H9 (cell line): ENCODE data around the gene NCAM1. TPM values are rescaled to one million over a fixed set of nuclear protein-coding genes. Genes with fewer than 3 reads are reported as not detected.

Experiments
- DNase-seq: peaks from one replicate; pipeline ENCODE4 v3.0.0-alpha.2; 2017
- H2AFZ ChIP-seq: one replicate; pipeline ENCODE4 v1.6.1; 2013; ENCODE audit warnings: mild to moderate bottlenecking, low read length, control low read depth, moderate library complexity
- H2AK5ac ChIP-seq: 2 replicates; pipeline ENCODE4 v1.6.1; 2013; ENCODE audit warnings: low read length, control low read depth, mixed read lengths; ENCODE audit not compliant: insufficient read length
- H2BK120ac ChIP-seq: one replicate; pipeline ENCODE4 v1.6.1; 2013; ENCODE audit warnings: low read depth, mild to moderate bottlenecking, low read length, control low read depth, inconsistent platforms; ENCODE audit not compliant: poor library complexity, severe bottlenecking
- H2BK12ac ChIP-seq: 2 replicates; pipeline ENCODE4 v1.6.1; 2013; ENCODE audit warnings: low read length, control low read depth, mixed read lengths, low read depth; ENCODE audit not compliant: insufficient read length
- H2BK15ac ChIP-seq: 2 replicates; pipeline ENCODE4 v1.6.1; 2013; ENCODE audit warnings: low read depth, low read length, control low read depth
- H2BK20ac ChIP-seq: one replicate; pipeline ENCODE4 v1.6.1; 2013; ENCODE audit warnings: low read depth, mild to moderate bottlenecking, low read length, control low read depth, inconsistent platforms; ENCODE audit not compliant: poor library complexity, severe bottlenecking
- H2BK5ac ChIP-seq: 2 replicates; pipeline ENCODE4 v1.6.1; 2013; ENCODE audit warnings: low read length, control low read depth, mixed read lengths; ENCODE audit not compliant: insufficient read length
- H3K14ac ChIP-seq: 2 replicates; pipeline ENCODE4 v1.6.1; 2013; ENCODE audit warnings: low read length, control low read depth; ENCODE audit not compliant: insufficient read depth
- H3K18ac ChIP-seq: 2 replicates; pipeline ENCODE4 v1.6.1; 2013; ENCODE audit warnings: low read depth, mild to moderate bottlenecking, mixed read lengths, low read length, control low read depth; ENCODE audit not compliant: insufficient read length
- H3K23ac ChIP-seq: 2 replicates; pipeline ENCODE4 v1.6.1; 2013; ENCODE audit warnings: low read length, control low read depth, mixed read lengths, low read depth; ENCODE audit not compliant: insufficient read length
- H3K23me2 ChIP-seq: 2 replicates; pipeline ENCODE4 v1.6.1; 2013; ENCODE audit warnings: low read depth, mild to moderate bottlenecking, mixed read lengths, low read length, control low read depth; ENCODE audit not compliant: insufficient read length, poor library complexity, severe bottlenecking
- H3K27ac ChIP-seq: 2 replicates; pipeline ENCODE4 v1.5.1; 2013; ENCODE audit warnings: low read length, control low read depth, mixed read lengths, low read depth; ENCODE audit not compliant: insufficient read length
- H3K27me3 ChIP-seq: 2 replicates; pipeline ENCODE4 v1.6.1; 2013; ENCODE audit warnings: low read length, control low read depth, inconsistent platforms; ENCODE audit not compliant: insufficient read depth
- H3K4ac ChIP-seq: 2 replicates; pipeline ENCODE4 v1.6.1; 2013; ENCODE audit warnings: low read depth, mild to moderate bottlenecking, control low read depth, inconsistent platforms, low read length, moderate library complexity
- H3K4me1 ChIP-seq: 2 replicates; pipeline ENCODE4 v1.6.1; 2013; ENCODE audit warnings: low read length, control low read depth, inconsistent platforms; ENCODE audit not compliant: insufficient read depth
- H3K4me2 ChIP-seq: 2 replicates; pipeline ENCODE4 v1.6.1; 2013; ENCODE audit warnings: low read length, control low read depth, mixed read lengths; ENCODE audit not compliant: insufficient read length, insufficient read depth
- H3K56ac ChIP-seq: 2 replicates; pipeline ENCODE4 v1.6.1; 2013; ENCODE audit warnings: low read depth, mild to moderate bottlenecking, mixed read lengths, low read length, control low read depth; ENCODE audit not compliant: insufficient read length
- H3K79me1 ChIP-seq: 2 replicates; pipeline ENCODE4 v1.6.1; 2013; ENCODE audit warnings: low read depth, mild to moderate bottlenecking, moderate library complexity, low read length, control low read depth, inconsistent platforms; ENCODE audit not compliant: insufficient read depth, poor library complexity, severe bottlenecking
- H3K79me2 ChIP-seq: 2 replicates; pipeline ENCODE4 v1.6.1; 2013; ENCODE audit warnings: low read length, control low read depth, inconsistent platforms; ENCODE audit not compliant: insufficient read depth
- H3K9ac ChIP-seq: 2 replicates; pipeline ENCODE4 v1.6.1; 2013; ENCODE audit warnings: low read length, control low read depth, mixed read lengths; ENCODE audit not compliant: insufficient read length; ENCODE audit errors: extremely low read depth
- H3K9me3 ChIP-seq: one replicate; pipeline ENCODE4 v1.6.1; 2013; ENCODE audit warnings: low read depth, low read length, inconsistent platforms; ENCODE audit not compliant: control insufficient read depth
- H3T11ph ChIP-seq: one replicate; pipeline ENCODE4 v1.6.1; 2013; ENCODE audit warnings: mild to moderate bottlenecking, low read length, control low read depth, inconsistent platforms
- H4K20me1 ChIP-seq: one replicate; pipeline ENCODE4 v1.6.1; 2013; ENCODE audit not compliant: control insufficient read depth, insufficient read length, insufficient read depth
- H4K5ac ChIP-seq: 2 replicates; pipeline ENCODE4 v1.6.1; 2013; ENCODE audit warnings: low read depth, mild to moderate bottlenecking, mixed read lengths, low read length, control low read depth; ENCODE audit not compliant: insufficient read length
- H4K8ac ChIP-seq: replicated peaks from 2 replicates; pipeline ENCODE4 v1.6.1; 2013; ENCODE audit warnings: low read length, control low read depth, mixed read lengths, low read depth; ENCODE audit not compliant: insufficient read length
- H4K91ac ChIP-seq: 2 replicates; pipeline ENCODE4 v1.6.1; 2013; ENCODE audit warnings: low read depth, mild to moderate bottlenecking, moderate library complexity, mixed read lengths, low read length, control low read depth; ENCODE audit not compliant: insufficient read length
- H3K27ac Mint-ChIP-seq, 3 experiments: 2 replicates in 2 of 3; 3 replicates in 1 of 3; pipeline ENCODE4 v1.8.0; 2020 to 2021; ENCODE audit warnings: mixed read lengths in 3 of 3, mild to moderate bottlenecking in 1 of 3, moderate library complexity in 1 of 3
- H3K27me3 Mint-ChIP-seq: 2 replicates; pipeline ENCODE4 v1.8.0; 2021; ENCODE audit warnings: low read depth, mild to moderate bottlenecking, moderate library complexity, mixed read lengths
- H3K36me3 Mint-ChIP-seq, 3 experiments: 2 replicates in 2 of 3; 3 replicates in 1 of 3; pipeline ENCODE4 v1.8.0; 2020 to 2021; ENCODE audit warnings: low read depth in 3 of 3, mixed read lengths in 3 of 3; ENCODE audit not compliant: insufficient read depth in 1 of 3
- H3K4me1 Mint-ChIP-seq, 2 experiments: 2 replicates each; pipeline ENCODE4 v1.8.0; 2020; ENCODE audit warnings: mixed read lengths in 2 of 2
- H3K4me3 Mint-ChIP-seq, 2 experiments: 2 replicates in 1 of 2; 3 replicates in 1 of 2; pipeline ENCODE4 v1.8.0; 2020 to 2021; ENCODE audit warnings: mild to moderate bottlenecking in 2 of 2, mixed read lengths in 2 of 2, moderate library complexity in 1 of 2
- H3K9me3 Mint-ChIP-seq, 2 experiments: 2 replicates in 1 of 2; 3 replicates in 1 of 2; pipeline ENCODE4 v1.8.0; 2020; ENCODE audit warnings: mild to moderate bottlenecking in 2 of 2, mixed read lengths in 2 of 2, moderate library complexity in 1 of 2
- WGBS: extraction: QIAGEN DNeasy Blood & Tissue Kit; methylation state at CpG from one replicate; pipeline ENCODE4 v1.1.7; 2013; ENCODE audit warnings: missing lambda C conversion rate, low lambda C conversion rate, mixed read lengths; ENCODE audit not compliant: insufficient read length; ENCODE audit errors: extremely low coverage; 5-methylcytosine and 5-hydroxymethylcytosine counted together
- total RNA-seq: library from RNA; stranded (reverse); gene quantifications from 2 replicates; pipeline ENCODE4 v1.2.1, GENCODE V29; 2021
- TF ChIP-seq, protein P1 (sequence below): fragments of 200-600 bp; sonication (generic); conservative IDR thresholded peaks from 3 replicates; pipeline ENCODE4 v1.8.0; 2021; ENCODE audit warnings: antibody characterized with exemption, mild to moderate bottlenecking

Gene NCAM1
- total RNA-seq, 1 experiment from 2014 or later, result 2.5 TPM

DNA sequence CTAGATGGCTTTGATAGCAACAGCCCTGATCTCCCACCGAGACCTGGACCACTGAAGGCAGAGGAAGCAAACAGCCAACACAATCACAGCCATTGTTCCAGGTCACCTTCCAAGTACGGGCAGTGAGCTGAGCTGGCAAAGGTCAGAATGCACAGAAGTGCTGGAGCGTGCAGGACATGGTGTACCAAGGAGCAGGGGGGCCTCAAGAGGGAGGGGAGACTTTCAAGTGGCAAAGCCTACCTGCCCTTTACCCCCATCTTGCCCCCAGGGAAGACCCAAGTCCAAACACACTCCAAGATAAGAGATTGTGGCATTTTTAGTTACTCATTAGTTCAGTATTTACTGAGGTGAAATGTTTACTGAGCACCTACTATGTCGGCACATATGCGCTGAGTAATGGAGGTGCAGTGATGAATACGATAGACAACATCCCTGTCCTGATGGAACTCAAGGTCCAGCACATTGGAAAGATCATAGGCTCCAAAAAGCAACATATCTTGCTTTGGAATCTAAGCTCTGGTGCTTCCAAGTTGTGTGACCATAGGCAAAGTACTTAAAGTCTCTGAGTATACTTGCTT lies 327.2 kb downstream of the NCAM1 start:
- H4K20me1 ChIP-seq, result no peaks in the 10 kb centered on the region
- no peak overlapping the region; a peak in 1 of 7 replicates for H3K27ac Mint-ChIP-seq
- DNase-seq, result no peak
- no peaks in the 10 kb centered on the region for H3K4me1 ChIP-seq
- no peaks in the 10 kb centered on the region for H3K79me1 ChIP-seq
- no peak overlapping the region for H4K5ac ChIP-seq
- H3K9me3 ChIP-seq, result no peaks in the 10 kb centered on the region
- no peak overlapping the region for H2BK15ac ChIP-seq
- H3K56ac ChIP-seq, result no peak overlapping the region
- TF ChIP-seq, protein P1, sequence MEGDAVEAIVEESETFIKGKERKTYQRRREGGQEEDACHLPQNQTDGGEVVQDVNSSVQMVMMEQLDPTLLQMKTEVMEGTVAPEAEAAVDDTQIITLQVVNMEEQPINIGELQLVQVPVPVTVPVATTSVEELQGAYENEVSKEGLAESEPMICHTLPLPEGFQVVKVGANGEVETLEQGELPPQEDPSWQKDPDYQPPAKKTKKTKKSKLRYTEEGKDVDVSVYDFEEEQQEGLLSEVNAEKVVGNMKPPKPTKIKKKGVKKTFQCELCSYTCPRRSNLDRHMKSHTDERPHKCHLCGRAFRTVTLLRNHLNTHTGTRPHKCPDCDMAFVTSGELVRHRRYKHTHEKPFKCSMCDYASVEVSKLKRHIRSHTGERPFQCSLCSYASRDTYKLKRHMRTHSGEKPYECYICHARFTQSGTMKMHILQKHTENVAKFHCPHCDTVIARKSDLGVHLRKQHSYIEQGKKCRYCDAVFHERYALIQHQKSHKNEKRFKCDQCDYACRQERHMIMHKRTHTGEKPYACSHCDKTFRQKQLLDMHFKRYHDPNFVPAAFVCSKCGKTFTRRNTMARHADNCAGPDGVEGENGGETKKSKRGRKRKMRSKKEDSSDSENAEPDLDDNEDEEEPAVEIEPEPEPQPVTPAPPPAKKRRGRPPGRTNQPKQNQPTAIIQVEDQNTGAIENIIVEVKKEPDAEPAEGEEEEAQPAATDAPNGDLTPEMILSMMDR, result no peak
- H2AK5ac ChIP-seq, result no peak overlapping the region
- no peak overlapping the region for H2BK120ac ChIP-seq
- H3K27ac ChIP-seq, result no peak overlapping the region
- H3K9me3 Mint-ChIP-seq, result no peaks in the 10 kb centered on the region
- H3T11ph ChIP-seq, result no peak overlapping the region
- no peak overlapping the region for H3K4ac ChIP-seq
- no peaks in the 10 kb centered on the region; a peak in 1 of 7 replicates for H3K36me3 Mint-ChIP-seq
- H2BK5ac ChIP-seq, result no peak overlapping the region
- no peak overlapping the region for H3K4me3 Mint-ChIP-seq
- no peak overlapping the region for H3K23ac ChIP-seq
- H4K8ac ChIP-seq, result no peak overlapping the region
- H4K91ac ChIP-seq, result no peak overlapping the region
- H2AFZ ChIP-seq, result no peak overlapping the region
- no peaks in the 10 kb centered on the region for H3K79me2 ChIP-seq
- H3K18ac ChIP-seq, result no peak overlapping the region
- no peaks in the 10 kb centered on the region; the same call in 1 of the 2 replicates for H3K27me3 Mint-ChIP-seq
- no peak overlapping the region for H2BK12ac ChIP-seq
- no peak overlapping the region for H2BK20ac ChIP-seq
- H3K14ac ChIP-seq, result no peak overlapping the region
- no peaks in the 10 kb centered on the region for H3K27me3 ChIP-seq
- WGBS, result no CpG with 5 or more reads among the region's 6 CpGs
- no peaks in the 10 kb centered on the region for H3K23me2 ChIP-seq
- no peak overlapping the region for H3K4me2 ChIP-seq
- no peak overlapping the region for H3K9ac ChIP-seq
- peaks cover under 1 to 1% of the 10 kb centered on the region in 2 experiments for H3K4me1 Mint-ChIP-seq
